Midbrain (tissue), 1 donor: Measurements from ENCODE around the gene VWA5A.
"Not testable (repeated sequence)": the region's sequence is repeated elsewhere in the genome, so short reads cannot be mapped to it uniquely, and the experiment has no call there.

ENCODE experiments used
- DNase-seq: peaks from one replicate; lab custom pipeline; 2025; lab: John Stamatoyannopoulos, UW

VWA5A gene

GRCh38 chr11:124094731-124095130, 20.5 kb upstream of the VWA5A start:
- DNase-seq: no peak

- DNase-seq: no peak
These were observed 18.9 kb upstream of the VWA5A start for GRCh38 chr11:124096364-124096763.

GRCh38 chr11:124098141-124098540, 17.1 kb upstream of the VWA5A start:
- DNase-seq: no peak

DNA sequence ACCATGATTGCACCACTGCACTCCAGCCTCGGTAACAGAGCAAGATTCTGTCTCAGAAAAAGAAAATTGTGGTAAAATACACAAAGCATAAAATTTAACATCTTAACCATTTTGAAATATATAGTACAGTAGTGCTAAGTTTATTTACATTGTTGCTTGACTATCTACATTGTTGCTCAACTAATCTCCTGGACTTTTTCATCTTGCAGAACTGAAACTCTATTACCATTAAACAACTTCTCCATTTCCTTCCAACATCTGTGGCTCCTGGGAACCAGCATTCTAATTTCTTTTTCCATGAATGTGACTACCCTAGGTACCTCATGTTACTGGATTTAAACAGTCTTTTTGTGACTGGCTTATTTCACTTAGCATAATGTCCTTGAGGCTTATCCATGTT, 13.5 kb upstream of the VWA5A start:
- no peak for DNase-seq

DNA sequence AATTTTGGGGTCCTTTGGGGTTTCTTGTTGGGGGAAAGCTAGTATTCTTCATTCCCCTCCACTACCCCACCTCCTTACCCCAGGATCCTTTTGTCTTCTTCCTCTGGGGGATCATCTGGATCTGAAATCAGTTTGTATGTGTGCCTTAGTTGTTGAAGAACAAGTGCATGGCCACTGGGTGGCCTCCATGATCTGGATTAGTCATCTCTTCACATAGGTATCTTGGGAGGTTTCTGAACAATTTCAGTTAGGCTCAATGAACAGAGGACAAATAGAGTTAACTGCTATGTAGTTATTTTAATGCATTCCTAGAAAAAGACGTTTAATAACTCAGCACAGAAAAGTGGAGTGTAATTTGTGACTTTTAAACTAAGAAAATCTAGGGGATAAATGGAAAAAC, 7.1 kb upstream of the VWA5A start:
- no peak for DNase-seq

DNA sequence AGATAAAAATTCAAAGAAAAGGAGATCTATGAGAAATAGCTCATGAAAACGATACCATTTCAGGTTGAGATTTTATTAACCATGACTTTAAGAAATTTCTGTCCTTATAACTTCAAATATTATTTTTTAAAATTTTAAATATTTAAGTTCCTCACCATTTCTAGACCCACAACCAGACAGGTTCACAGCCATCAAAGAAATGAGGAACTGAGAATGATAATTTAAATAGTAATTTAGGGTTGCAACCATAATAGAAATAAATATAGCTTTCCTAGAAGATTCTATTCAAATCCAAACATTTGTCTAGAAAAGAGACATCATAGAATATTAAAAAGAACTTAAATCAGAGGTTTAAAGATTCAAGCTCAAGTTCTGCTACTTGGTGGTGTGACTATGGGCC, 5.9 kb upstream of the VWA5A start:
- no peak for DNase-seq

GRCh38 chr11:124110201-124110600, 5.0 kb upstream of the VWA5A start:
- no peak for DNase-seq

- DNase-seq: no peak
These were observed 1.4 kb upstream of the VWA5A start for GRCh38 chr11:124113890-124114289.

GRCh38 chr11:124115782-124116616, 749 bp downstream of the VWA5A start:
- DNase-seq: peak; percentile 3

GRCh38 chr11:124119103-124119502, 3.9 kb downstream of the VWA5A start:
- no peak for DNase-seq

DNA sequence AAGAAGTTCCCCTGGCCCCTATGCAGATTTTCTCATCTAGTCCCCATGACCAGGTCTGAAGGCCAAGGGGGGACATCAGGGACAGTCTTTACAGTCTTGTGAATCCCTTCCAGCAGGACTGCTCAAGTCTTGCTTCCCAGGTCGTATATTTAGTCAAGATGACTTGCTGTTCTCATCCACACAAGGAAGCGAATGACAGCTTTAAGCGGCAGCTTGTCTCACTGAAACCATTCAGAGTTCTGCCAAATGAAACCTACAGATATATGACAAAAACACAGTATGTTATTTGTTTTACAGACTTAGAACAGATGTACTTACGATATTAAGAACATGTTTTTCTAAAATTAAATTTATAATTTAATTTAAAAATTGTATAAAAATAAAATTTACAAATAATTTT, 5.6 kb downstream of the VWA5A start:
- DNase-seq: no peak

- no peak for DNase-seq
These were observed 6.9 kb downstream of the VWA5A start for GRCh38 chr11:124122123-124122522.

- DNase-seq: no peak
These were observed 8.4 kb downstream of the VWA5A start for GRCh38 chr11:124123622-124124021.

DNA sequence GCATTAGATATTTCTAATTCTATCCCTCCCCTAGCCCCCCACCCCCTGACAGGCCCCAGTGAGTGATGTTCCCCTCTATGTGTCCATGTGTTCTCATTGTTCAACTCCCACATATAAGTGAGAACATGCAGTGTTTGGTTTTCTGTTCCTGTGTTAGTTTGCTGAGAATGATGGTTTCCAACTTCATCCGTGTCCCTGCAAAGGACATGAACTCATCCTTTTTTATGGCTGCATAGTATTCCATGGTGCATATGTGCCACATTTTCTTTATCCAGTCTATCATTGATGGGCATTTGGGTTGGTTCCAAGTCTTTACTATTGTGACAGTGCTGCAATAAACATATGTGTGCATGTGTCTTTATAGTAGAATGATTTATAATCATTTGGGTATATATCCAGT, 11.9 kb downstream of the VWA5A start:
- DNase-seq: not testable (repeated sequence)

GRCh38 chr11:124143034-124143433, 27.8 kb downstream of the VWA5A start:
- DNase-seq: no peak

- no peak for DNase-seq
These were observed 32.7 kb downstream of the VWA5A start for GRCh38 chr11:124147951-124148350.

- no peak for DNase-seq
These were observed 35.4 kb downstream of the VWA5A start for GRCh38 chr11:124150684-124151083.

- no peak for DNase-seq
These were observed 37.6 kb downstream of the VWA5A start for GRCh38 chr11:124152770-124153407.

DNA sequence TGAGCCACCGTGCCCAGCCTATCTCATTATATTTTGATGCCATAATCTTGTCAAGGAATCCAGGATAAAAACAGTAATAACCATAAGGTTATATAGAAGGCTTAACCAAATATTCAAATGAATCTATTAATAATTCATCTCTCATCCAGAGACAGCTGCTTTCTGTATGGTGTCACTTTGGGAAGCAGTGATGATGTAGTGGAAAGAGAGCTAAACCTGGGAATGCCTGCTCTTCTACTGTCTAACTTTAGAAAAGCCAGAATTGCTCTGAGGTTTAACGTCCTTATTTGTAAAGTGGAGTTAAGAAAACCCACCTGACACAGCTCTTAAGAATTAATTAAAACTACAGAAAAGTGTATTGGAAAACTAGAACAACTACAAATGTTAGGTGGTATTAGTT, 38.6 kb downstream of the VWA5A start:
- DNase-seq: no peak

DNA sequence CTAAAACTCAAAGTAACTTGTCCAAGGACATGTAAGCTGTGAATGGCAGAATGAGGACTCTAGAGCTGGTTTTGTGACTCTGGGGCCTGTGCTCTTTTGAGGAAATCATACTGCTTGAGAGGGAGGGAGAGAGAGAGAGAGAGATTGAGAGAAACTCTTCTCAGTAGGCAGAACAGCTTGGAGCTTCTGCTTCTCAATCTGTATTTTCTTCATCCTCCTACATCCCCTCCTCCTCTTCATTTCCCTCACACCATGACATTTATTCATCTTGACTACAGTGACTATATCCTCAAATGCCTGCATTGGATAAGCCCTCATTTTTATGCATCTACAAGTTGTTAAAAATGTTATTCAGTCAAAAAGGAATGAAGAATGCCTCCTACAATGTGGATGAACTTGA, 44.2 kb downstream of the VWA5A start:
- no peak for DNase-seq

- DNase-seq: no peak
These were observed 45.7 kb downstream of the VWA5A start for GRCh38 chr11:124160986-124161385.

DNA sequence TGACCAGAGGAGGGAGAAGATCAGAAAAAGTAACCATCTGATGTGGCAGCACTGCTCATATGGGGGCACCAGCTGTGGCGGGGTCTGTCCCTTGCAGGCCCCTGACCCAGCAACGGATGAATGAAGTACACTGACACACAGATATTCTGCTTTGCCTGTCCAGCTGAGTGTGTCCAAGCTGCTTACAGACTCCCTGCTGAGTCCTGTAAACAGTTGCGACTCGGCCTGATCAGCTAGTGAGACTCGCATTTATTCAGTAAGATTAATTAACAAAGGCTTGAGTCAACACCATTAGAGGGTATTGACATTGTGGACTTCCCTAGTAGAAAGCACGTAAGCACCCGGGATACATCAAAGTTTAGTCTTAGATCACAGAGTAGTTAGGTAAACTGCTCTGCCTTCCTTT, 52.6 kb downstream of the VWA5A start:
- DNase-seq: no peak

GRCh38 chr11:124168796-124169195, 53.5 kb downstream of the VWA5A start:
- no peak for DNase-seq

- not testable (repeated sequence) for DNase-seq
These were observed 55.1 kb downstream of the VWA5A start for GRCh38 chr11:124170315-124170714.
